GM20431 (cell line): ENCODE measurements around the gene RABEP2.

Experiments used
- in situ Hi-C: fragments of 300-500 bp; cut with MseI, MboI; formaldehyde crosslinking; loops from one replicate; pipeline ENCODE4 v1.15.0; 2020; ENCODE audit warnings: low sequenced_read_pairs; ENCODE audit not compliant: unreplicated experiment

RABEP2 gene

DNA sequence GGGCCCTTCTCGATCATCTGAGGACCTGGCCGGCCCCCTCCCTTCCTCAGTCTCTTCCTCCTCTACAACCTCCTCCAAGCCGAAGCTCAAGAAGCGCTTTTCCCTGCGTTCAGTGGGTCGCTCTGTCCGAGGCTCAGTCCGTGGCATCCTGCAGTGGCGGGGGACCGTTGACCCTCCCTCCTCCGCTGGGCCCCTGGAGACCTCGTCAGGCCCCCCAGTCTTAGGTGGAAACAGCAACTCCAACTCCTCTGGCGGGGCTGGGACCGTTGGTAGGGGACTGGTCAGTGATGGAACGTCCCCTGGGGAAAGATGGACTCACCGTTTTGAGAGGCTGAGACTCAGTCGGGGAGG is 58.6 kb downstream of the RABEP2 start:
- in situ Hi-C loops, result no loop called here

DNA sequence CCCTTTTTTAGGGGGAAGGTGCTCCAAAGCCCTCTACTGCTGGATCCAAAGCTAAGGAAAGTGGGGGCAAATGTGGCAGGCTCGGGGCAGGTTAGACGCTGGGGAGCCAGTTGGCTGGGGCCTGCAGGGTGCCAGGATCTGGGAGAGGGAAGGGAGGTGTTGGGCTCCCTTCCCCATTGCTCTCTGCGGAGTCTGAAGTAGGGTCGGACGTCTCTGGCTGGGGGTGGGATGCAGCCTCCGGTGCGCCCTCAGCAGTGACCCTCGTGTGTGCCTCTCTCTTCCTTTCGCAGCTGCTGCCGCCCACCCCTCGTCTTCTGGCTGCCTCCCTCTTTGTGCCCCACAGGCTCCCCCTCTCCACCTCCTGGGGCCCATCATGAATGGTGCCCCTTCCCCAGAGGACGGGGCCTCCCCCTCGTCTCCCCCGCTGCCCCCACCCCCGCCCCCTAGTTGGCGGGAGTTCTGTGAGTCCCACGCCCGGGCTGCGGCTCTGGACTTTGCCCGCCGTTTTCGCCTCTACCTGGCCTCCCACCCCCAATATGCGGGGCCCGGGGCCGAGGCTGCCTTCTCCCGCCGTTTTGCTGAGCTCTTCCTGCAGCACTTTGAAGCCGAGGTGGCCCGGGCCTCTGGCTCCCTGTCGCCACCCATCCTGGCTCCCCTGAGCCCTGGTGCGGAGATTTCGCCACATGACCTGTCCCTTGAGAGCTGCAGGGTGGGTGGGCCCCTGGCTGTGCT is 59.1 kb downstream of the RABEP2 start:
- in situ Hi-C loops, result no loop called here

DNA sequence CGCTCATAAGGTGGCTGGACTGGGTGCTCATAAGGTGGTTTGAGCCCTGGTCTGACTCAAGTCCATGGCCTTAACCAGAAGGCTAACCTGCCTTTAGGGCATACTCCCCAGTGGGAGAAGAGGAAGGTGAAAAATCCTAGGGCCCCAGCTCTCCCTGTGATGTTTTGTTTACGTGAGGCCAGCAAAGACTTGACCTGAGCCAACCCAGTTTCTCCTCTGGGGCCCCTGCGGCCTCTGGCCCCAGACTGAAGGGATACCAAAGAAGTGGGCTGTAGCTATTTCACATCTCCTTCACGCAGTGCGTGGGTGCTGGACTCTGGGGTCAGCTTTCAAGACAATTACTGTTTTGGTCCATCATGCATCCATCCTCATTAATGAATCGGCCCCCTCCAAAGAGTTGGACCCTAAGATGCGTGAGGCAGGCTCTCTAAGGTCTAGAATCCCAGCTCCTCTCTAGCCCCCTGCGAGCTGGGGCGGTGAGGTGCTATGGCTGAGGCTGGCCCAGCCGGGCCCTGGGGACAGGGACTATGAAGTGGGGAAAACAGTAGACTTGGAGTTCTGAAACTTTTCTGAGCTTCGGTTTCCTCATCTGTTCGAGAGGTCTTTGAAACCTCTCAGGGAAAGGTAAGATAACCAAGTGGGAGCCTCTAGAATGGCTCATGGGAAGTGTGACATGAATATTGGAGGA is 59.9 kb downstream of the RABEP2 start:
- in situ Hi-C loops, result no loop called here

DNA sequence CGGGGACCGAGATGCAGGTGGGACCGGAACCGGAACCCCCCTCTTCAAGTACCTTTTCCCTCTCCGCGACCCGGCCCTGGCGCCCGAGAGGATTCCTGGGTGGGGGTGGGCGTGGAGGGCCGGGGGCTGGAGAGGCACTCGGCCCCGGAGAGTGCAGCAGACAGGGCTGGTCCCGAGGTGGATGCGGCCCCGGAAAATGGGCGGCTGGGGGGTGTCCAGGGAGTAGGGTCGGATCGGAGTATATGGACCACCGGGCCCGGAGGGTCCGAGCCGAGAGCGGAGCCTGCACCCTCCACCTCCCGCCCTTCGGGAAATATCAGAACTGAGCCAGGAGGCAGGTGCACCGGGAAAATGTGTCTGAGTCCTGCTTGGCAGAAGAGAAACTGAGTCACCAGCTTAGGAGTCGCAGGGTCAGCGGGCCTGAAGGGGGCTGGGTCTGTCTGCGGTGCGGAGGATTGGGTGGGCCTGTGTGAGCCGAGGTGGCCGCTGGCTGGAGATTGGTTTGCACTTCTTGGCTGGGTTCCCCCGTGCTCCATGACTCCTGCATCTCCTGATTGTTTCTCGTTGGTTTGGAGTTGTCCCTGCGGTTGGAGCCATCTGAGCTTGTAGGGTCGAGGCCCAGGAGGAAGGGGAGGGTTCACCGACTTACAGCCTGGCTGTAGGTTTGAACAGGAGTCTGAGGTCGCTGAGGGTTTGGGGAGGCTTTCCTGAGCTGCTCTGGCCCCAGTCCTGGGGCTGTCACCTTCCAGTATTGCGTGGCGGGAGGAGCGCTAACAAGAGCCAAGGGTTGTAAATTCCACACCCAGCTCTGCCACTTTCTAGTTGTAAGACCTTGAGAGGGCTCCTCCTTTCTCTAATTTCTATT is 60.9 kb downstream of the RABEP2 start:
- in situ Hi-C loops, result no loop called here

DNA sequence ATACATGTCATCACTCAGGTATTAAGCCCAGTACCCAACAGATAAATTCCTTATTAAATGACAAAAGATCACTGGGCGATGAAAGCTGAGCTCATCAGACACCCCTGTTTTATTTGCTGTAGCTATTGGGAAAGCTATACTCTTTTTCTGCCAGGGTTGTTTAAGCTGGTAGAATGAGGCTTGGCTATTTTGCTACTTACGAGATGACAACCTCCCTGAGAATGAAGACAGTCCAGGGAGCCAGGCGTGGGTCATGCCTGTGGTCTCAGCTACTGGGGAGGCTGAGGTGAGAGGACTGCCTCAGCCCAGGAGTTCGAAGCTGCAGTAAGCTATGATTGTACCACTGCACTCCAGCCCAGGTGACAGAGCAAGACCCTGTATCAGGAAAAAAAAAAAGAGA is 65.7 kb downstream of the RABEP2 start:
- in situ Hi-C loops, result no loop called here

DNA sequence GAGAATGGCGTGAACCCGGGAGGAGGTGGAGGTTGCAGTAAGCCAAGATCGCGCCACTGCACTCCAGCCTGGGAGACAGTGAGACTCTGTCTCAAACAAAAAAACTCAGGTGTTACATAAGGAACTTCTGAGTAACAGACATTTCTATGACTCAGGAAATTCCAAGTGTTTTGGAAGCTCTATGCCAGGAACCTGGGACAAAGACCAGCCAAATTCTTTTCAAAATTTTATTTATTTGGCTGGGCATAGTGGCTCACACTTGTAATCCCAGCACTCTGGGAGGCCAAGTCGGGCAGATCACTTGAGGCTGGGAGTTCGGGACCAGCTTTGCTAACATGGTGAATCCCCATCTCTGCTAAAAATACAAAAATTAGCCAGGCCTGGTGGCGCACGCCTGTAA is 66.6 kb downstream of the RABEP2 start:
- in situ Hi-C loops, result no loop called here
